ENCODE data around the gene NDUFS3.
A peak's percentile ranks its signal among the peaks of the same experiment; 100 is the strongest.

DNA sequence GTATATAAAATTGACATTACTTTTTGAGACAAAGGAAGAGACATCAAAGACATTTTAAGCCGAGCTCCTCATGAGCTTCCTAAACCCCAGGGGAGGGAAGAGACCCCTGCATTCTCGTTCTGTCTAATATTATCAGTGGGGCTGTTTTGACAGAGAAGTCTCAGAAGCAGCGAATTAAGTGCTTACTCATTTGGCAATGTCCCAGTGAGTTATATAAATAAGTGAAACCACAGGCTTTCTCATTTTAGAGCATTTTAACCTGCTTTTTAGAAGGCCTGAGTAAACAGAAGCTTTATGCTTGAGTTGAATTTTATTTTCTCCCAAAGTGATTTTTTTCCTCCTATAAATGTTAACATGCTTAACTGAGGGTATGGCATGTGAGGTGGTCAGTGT is 38.5 kb downstream of the NDUFS3 start:
- TF ChIP-seq, protein P1, sequence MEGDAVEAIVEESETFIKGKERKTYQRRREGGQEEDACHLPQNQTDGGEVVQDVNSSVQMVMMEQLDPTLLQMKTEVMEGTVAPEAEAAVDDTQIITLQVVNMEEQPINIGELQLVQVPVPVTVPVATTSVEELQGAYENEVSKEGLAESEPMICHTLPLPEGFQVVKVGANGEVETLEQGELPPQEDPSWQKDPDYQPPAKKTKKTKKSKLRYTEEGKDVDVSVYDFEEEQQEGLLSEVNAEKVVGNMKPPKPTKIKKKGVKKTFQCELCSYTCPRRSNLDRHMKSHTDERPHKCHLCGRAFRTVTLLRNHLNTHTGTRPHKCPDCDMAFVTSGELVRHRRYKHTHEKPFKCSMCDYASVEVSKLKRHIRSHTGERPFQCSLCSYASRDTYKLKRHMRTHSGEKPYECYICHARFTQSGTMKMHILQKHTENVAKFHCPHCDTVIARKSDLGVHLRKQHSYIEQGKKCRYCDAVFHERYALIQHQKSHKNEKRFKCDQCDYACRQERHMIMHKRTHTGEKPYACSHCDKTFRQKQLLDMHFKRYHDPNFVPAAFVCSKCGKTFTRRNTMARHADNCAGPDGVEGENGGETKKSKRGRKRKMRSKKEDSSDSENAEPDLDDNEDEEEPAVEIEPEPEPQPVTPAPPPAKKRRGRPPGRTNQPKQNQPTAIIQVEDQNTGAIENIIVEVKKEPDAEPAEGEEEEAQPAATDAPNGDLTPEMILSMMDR (conservative IDR thresholded peaks at IDR 0.05) = 0 out of 2 replicates have a peak, but pooled peaks have one; percentile 4
- TF ChIP-seq EZH2 (IDR thresholded peaks at IDR 0.05; ENCODE audit: low read depth) = no peak
